Activated T-cell treated with anti-CD3 and anti-CD28 coated beads for 4 hours (primary cell): Measurements from ENCODE around the gene IGSF9.

Experiments
- DNase-seq: peaks from one replicate; pipeline ENCODE4 v3.0.0-alpha.2; 2020

IGSF9 gene

GRCh38 chr1:159895286-159895685, 50.1 kb downstream of the IGSF9 start:
- DNase-seq, result no peak

DNA sequence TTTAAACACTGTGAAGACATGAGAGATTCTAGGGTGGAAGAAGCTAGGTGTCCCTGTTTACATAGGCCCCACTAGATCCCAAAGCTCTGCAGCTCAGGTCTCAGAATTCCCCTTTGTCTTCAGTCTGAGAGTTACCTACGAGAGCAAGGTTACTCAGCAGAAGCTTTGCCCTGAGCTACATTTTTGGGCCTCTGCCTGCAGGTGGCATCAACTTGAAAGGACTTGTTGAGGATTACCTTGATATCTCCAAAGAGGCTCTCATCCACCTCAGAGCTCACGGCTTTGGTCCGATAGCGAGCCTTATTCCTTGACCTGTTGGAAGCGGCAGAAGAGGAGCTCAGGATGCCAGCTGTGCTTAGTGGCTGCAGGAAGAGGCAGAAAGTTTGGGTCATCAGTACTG, 52.5 kb downstream of the IGSF9 start:
- DNase-seq, result no peak

DNA sequence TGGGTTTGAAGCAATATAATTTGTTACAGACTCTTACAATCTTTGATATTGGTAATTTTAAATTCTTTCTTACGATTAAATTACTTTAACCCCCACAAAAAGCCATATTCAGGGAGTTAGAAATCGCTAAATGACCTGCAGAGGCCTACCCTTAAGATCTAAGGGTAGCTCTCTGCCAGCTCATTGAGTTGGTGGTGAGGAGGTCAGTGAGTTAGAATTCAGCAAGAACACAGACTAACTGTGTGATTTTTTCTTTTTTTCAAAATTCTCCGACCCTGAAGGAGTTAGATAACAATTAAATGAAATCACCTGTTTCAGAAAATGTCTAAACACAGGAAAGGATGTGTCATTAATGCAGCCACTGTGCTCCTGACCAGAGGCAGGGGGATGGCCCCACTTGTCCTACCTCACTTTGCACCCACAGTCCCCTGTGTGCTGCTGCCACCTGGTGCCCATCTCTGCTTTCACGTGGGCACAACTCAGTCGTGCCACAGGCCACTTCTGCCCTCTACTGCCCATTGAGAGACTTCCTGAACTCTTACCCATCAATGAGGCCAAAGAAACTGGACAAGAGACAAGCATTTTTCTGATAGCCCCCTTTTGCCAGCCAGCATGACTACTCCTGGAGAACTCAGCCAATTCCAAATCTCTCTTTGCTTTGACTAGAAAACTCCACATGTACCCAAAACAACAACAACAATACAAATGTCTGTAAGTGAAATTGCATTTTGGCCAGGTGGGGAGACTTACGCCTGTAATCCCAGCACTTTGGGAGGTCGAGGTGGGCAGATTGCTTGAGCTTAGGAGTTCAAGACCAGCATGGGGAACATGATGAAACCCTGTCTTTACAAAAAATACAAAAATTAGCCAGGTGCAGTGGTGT, 53.9 kb downstream of the IGSF9 start:
- peak; percentile 64 for DNase-seq

DNA sequence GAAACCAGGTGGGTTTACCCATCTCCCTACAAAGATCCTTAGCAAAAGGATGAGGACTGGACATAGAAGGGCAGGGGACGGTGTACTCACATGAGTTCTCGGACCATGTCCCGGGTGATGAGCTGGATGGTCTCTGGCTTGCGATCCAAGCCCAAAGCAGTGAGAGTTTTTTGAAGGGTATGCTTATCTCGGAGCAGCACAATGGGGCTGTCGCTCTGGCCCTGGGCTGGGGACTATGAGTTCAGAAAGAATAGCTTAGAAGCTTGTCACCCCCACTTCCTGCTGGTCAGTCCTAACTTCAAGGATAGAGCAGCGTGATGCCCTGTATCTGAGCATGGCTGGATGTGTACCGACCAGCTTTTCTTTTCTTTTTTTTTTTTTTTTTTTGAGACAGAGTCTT, 55.0 kb downstream of the IGSF9 start:
- no peak for DNase-seq

DNA sequence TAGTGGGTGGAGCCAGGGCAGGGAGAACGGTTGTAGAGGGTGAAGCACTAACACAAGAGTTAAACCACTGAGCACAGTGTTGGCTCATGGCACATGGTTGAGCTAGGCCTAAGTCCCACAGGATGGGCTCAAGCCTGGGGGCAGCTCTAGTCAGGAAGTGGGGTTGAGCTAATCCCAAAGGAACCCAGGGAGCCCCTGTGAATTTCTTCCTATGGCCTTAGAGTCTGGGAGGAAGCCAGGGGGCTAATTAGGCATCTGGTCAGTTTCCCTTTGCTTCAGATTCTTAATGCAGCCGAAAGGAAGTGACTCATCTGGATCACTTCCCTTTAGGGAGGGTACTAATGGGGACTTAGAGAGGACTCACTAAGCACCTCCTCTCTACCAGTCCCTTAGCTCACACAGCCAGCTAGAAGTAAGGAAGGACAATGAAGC, 55.6 kb downstream of the IGSF9 start:
- no peak for DNase-seq

DNA sequence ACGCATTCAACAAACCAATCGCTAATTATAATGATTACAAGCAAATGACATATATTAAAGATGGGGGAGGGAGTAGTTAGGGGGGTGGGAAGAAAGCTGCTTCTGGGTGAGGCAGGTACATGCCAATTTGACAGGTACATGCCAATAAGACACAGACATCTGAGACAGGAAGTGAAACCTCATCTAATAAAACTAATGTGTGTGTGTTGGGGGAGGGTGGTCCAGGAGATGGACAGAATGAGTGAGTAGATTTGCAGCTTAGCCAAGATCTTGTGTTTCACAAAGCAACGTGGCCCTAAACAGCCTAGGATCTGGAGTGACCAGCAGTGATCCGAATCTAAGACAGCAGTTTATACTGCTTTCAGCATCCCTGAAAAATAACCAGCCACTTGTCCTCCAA, 56.2 kb downstream of the IGSF9 start:
- DNase-seq, result no peak

DNA sequence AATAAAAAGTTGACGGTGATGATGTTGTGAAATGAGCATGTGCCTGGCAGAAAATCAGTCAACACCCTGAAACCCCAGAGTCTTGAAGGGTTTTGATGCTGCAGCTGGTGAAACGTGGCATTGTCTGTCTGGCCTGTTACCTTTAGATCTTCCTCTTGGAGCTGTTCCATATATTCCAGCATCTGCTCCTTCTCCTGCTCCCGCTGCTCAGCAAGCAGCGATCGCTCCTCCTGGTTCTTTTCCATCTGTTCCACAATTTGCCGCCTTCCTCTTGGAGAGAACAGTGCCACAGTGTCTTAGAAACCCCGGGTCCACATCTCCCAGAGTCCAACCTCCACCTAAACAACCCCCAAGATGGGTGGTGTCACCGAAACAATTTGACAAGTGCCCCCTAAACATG, 61.1 kb downstream of the IGSF9 start:
- no peak for DNase-seq

DNA sequence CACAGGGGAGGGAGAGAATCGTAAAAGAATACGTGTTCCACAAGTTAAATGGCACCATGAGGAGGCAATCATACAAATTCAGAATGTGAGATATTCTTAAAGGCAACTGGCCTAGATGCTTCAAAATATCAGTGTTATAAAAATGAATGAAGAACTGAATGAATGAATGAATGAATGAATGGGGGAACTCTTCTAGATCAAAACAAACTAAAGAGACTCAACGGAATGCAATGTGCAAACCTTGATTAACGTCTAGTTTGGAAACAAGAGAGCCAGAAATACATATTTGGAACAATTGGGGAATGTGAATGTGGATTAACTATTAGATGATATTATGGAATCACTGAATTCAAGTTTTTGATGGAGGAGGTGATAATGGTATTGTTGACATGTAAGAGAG, 62.3 kb downstream of the IGSF9 start:
- no peak for DNase-seq

DNA sequence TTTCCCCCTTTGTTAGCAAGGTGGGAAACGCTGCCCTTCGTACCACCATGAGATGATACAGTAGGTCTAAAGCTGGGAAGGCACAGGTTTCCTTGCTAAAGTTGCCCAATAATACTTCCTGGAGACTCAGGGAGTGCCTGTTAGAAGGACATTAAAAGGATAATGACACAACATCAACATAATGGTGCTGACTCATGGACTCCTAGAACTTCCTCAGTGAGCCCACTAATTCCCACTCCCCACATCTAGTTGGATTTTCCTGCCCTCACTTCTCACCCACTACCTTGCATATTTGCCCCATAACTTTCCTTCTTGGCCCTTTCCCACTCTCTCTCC, 62.9 kb downstream of the IGSF9 start:
- no peak for DNase-seq

- DNase-seq, result no peak
Measured at GRCh38 chr1:159881622-159882526, 63.5 kb downstream of the IGSF9 start.

DNA sequence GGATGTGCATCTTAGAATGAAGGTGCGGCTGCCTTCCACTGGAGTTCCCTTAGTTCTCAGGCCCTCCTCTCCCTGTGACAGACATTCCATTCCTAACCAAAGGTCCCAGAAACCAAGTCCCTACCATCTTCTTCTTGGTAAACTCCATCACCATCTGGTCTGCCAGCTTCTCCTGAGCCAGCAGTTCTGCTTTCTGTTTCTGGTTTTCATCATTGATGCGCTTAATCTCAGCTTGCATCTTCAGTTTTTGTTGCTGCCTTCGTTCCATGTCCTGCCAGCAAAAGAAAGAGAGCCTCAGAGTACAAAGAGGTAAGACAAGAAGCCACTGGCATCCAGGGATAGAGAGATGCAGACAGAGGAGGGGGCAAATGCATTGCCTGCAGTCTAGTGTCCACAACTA, 65.0 kb downstream of the IGSF9 start:
- DNase-seq, result no peak

DNA sequence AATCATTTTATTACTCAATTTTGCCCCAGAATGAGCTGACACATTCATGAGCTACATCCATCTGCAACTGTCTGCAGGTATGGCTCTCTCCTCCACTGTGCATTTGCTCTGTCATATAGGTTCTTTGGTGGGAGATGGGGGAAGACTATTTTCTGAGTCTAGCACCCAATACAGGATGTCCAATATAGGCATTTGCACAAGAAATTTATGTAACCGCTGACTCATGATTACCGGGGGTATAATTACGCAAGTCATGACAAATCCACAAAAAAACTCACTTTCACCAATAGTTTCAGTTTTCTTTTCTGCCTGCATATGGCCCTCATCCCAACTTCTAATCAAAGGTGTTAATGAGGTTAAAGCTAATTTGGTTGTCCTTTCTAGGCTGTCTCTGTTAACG, 65.4 kb downstream of the IGSF9 start:
- no peak for DNase-seq

GRCh38 chr1:159879136-159879535, 66.3 kb downstream of the IGSF9 start:
- no peak for DNase-seq

DNA sequence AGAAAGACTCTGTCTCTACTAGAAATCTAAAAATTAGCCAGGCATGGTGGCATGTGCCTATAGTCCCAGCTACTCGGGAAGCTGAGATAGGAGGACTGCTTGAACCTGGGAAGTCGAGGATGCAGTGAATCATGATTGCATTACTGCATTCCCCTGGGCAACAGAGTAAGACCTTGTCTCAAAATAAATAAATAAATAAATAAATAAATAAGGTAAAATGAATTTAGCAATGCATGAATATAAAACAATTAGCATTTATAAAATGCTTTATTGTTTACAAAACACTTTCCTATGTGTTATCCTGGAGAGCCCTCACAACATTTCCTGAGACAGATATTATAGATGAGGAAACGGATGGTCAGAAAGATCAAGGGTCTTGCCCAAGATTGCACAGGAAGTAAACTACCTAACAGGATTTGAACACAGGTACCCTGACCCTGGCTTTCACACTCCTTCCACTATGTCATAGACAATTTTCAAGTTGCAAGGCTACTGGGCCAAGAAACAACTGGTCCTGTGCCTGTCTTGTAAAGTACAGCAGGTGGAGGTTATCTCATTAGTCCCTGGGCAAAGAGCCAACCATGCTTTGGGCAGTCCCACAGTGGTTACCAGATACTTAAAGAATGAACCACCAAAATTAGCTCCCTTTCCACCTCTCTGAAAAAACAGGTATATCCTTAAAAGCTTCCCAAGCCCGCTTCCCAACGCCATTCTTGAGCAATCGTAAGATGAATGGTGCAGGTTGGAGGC, 67.5 kb downstream of the IGSF9 start:
- no peak for DNase-seq
